ENCODE data around the gene DUSP22. TPM values are rescaled to one million over a fixed set of nuclear protein-coding genes. Genes with fewer than 3 reads are reported as not detected.

DUSP22 gene
- total RNA-seq, 1 experiment from 2014 or later: 25.0 TPM

DNA sequence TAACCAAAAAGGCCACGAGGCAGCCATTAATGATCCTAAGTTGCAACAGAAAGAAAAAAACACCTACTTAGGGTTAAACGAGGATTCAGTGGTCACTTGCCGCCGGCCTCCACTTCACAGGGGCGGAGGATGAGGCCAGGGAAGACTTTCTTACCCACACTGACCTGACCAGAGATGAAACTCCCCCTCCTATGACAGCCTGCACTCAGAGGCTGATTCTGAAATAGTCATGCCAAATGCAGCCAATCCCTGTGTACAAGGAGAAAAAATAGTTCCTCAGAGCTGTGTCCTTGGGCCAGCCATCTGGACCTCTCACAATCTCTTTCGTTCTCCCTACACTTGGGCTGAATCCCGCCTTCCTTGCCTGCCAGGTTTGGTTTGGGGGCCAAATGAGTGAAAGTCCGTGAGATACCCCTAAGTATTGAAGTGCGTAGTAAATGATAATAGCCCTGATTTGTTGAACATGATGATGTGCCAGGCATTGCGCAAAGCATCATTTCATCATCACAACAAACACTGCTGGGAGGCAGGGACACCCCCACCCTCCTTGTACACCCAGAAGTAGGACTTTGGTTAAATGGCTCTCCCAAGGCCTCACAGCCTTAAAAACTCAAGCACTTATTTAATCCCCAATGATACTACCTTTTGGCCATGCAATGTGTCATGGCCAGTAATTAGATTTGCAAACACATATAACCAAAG, 96.1 kb downstream of the DUSP22 start:
- Mint-ChIP-seq H3K27me3 (ENCODE audit: low read depth) (peaks cover 94% of the 10 kb centered on the region), H3K36me3 (ENCODE audit: insufficient read depth in 1 of 3, low read depth in 3 of 3) (no peaks in the 10 kb centered on the region), H3K4me3 (no peak overlapping the region), H3K27ac (no peak overlapping the region), H3K4me1 (peaks cover 0 to 5% of the 10 kb centered on the region in 2 experiments; a peak in 1 of 4 replicates), H3K9me3 (no peaks in the 10 kb centered on the region; a peak in 1 of 5 replicates)
- H2BK20ac ChIP-seq (ENCODE audit: low read depth, low read length, poor library complexity, severe bottlenecking): no peak overlapping the region
- H3K4ac ChIP-seq (ENCODE audit: low read depth, low read length): no peak overlapping the region
- no peak for DNase-seq
- H4K91ac ChIP-seq (ENCODE audit: insufficient read length, low read depth, low read length): no peak overlapping the region
- no peaks in the 10 kb centered on the region for H3K9me3 ChIP-seq (ENCODE audit: control insufficient read depth, low read depth, low read length)
- H4K20me1 ChIP-seq (ENCODE audit: control insufficient read depth, insufficient read depth, insufficient read length): no peaks in the 10 kb centered on the region
- H3K4me1 ChIP-seq (ENCODE audit: insufficient read depth, low read length): no peaks in the 10 kb centered on the region
- no peak overlapping the region for H3K56ac ChIP-seq (ENCODE audit: insufficient read length, low read depth, low read length)
- H3K79me2 ChIP-seq (ENCODE audit: insufficient read depth, low read length): no peaks in the 10 kb centered on the region
- H2BK12ac ChIP-seq (ENCODE audit: insufficient read length, low read depth, low read length): no peak overlapping the region
- no peak overlapping the region for H2BK15ac ChIP-seq (ENCODE audit: low read depth, low read length)
- no peaks in the 10 kb centered on the region for H3K79me1 ChIP-seq (ENCODE audit: insufficient read depth, low read depth, low read length, poor library complexity, severe bottlenecking)
- H3K23ac ChIP-seq (ENCODE audit: insufficient read length, low read depth, low read length): no peak overlapping the region
- H3T11ph ChIP-seq (ENCODE audit: low read length): no peak overlapping the region
- no peak overlapping the region for H2BK120ac ChIP-seq (ENCODE audit: low read depth, low read length, poor library complexity, severe bottlenecking)
- peaks cover 16% of the 10 kb centered on the region; the same call in 1 of the 2 replicates for H3K27me3 ChIP-seq (ENCODE audit: insufficient read depth, low read length)
- TF ChIP-seq, protein P1, sequence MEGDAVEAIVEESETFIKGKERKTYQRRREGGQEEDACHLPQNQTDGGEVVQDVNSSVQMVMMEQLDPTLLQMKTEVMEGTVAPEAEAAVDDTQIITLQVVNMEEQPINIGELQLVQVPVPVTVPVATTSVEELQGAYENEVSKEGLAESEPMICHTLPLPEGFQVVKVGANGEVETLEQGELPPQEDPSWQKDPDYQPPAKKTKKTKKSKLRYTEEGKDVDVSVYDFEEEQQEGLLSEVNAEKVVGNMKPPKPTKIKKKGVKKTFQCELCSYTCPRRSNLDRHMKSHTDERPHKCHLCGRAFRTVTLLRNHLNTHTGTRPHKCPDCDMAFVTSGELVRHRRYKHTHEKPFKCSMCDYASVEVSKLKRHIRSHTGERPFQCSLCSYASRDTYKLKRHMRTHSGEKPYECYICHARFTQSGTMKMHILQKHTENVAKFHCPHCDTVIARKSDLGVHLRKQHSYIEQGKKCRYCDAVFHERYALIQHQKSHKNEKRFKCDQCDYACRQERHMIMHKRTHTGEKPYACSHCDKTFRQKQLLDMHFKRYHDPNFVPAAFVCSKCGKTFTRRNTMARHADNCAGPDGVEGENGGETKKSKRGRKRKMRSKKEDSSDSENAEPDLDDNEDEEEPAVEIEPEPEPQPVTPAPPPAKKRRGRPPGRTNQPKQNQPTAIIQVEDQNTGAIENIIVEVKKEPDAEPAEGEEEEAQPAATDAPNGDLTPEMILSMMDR (conservative IDR thresholded peaks at IDR 0.05): no peak
- no peak overlapping the region for H3K18ac ChIP-seq (ENCODE audit: insufficient read length, low read depth, low read length)
- no peak overlapping the region for H3K14ac ChIP-seq (ENCODE audit: insufficient read depth, low read length)
- H4K5ac ChIP-seq (ENCODE audit: insufficient read length, low read depth, low read length): no peak overlapping the region
- no peak overlapping the region for H4K8ac ChIP-seq (replicated peaks; ENCODE audit: insufficient read length, low read depth, low read length)
- H3K23me2 ChIP-seq (ENCODE audit: insufficient read length, low read depth, low read length, poor library complexity, severe bottlenecking): peaks cover 24% of the 10 kb centered on the region
- H3K9ac ChIP-seq (ENCODE audit: extremely low read depth, insufficient read length, low read length): no peak overlapping the region
- H2AFZ ChIP-seq (ENCODE audit: low read length): no peak overlapping the region
- H3K4me2 ChIP-seq (ENCODE audit: insufficient read depth, insufficient read length, low read length): no peak overlapping the region
- WGBS (ENCODE audit: extremely low coverage, insufficient read length, low lambda C conversion rate): no CpG with 5 or more reads among the region's 10 CpGs
- no peak overlapping the region for H2BK5ac ChIP-seq (ENCODE audit: insufficient read length, low read length)
- H2AK5ac ChIP-seq (ENCODE audit: insufficient read length, low read length): no peak overlapping the region
- H3K27ac ChIP-seq (ENCODE audit: insufficient read length, low read depth, low read length): no peak overlapping the region

All from H9 (cell line).